Activated CD4-positive, alpha-beta T cell treated with anti-CD3 and anti-CD28 coated beads, Interleukin-2, amount 50 U/mL, for 24 hours (primary cell): ENCODE results near the gene HID1.
A peak's percentile ranks its signal among the peaks of the same experiment; 100 is the strongest.
"Not testable (repeated sequence)": the region's sequence is repeated elsewhere in the genome, so short reads cannot be mapped to it uniquely, and the experiment has no call there.

ENCODE experiments used
- DNase-seq, 2 donors: peaks; one replicate each; pipeline ENCODE4 v3.0.0-alpha.2; 2020; ENCODE audit warnings: low read depth in 1 of 2, low spot score in 1 of 2

HID1 gene, protein sequence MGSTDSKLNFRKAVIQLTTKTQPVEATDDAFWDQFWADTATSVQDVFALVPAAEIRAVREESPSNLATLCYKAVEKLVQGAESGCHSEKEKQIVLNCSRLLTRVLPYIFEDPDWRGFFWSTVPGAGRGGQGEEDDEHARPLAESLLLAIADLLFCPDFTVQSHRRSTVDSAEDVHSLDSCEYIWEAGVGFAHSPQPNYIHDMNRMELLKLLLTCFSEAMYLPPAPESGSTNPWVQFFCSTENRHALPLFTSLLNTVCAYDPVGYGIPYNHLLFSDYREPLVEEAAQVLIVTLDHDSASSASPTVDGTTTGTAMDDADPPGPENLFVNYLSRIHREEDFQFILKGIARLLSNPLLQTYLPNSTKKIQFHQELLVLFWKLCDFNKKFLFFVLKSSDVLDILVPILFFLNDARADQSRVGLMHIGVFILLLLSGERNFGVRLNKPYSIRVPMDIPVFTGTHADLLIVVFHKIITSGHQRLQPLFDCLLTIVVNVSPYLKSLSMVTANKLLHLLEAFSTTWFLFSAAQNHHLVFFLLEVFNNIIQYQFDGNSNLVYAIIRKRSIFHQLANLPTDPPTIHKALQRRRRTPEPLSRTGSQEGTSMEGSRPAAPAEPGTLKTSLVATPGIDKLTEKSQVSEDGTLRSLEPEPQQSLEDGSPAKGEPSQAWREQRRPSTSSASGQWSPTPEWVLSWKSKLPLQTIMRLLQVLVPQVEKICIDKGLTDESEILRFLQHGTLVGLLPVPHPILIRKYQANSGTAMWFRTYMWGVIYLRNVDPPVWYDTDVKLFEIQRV

DNA sequence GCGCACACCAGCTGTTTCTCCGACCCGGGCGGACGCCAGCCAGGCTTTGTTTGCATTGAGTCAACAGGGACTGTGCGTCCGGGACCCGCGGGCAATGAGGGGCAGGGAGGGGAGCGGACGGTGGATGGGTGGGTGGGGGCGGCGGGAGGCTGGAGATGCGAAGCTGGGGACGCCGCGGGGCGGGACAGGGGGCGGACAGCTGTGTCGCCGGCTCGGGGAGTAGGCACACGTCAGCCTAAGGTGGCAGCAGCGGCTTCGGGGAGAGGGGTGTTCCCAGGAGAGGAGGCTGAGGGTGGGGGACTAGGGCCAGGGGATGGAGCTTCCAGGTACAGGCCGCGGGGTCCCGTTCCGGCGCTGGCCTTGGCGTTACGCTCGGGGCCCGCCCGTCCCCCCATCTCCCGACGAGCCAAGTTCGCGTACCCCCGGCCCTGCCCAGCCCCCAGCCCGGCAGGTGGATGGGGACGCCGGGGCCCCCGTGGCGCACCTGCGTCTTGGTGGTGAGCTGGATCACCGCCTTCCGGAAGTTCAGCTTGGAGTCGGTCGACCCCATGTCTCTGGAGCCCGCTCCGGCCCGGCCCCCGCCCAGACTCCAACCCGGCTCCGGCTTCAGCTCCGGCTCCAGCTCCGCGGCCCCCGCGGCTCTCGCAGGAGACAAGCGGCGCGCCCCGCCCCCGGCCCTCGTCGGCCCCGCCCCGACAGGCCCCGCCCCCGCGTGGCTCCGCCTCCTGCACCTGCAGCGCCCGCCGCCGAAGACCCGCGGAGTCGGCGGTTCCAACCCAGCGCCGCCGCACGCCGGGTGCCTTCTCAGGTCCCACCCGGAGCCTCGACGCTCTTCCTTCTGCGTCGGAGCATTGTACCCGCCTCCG is at the start of gene HID1:
Gene HID1, minus strand, starts transcription at position 653 of the 866 bp plus-strand sequence. Its CDS starts 103 bp downstream, at position 550.
- peak; percentile 61 to 66 for DNase-seq

DNA sequence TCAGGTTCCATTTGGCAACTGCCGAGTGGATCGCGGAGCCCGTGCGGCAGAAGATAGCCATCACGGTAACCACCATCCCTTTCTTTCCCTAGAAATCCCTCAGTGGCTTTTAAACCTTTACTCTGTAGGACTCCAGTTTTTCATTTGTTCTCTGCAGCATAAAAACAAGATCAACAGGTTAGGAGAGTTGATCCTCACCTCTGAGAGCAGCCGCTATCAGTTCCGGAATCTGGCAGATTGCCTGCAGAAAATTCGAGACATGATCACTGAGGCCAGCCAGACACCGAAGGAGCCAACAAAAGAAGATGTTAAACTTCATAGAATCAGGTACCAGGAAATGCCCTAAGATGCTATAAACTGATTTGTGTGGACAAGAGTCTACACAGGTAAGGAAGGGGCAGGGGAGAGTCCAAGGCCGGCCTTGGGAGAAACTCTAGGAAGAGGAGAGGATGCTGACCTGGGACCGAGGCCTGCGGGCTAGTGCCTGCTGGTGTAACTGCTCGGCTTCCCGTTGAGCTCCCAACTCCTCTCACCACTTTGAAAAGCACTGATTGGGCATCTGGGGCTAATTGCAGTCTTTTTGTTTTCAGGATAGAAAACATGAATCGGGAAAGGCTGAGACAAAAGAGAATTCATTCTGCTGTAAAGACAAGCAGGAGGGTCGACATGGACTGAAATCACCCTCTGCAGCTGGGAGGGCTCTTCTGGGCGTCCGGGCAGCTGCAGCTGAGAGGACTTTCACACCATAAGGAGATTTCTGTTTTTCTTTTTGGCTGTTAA is 48.0 kb upstream of the HID1 start:
- no peak for DNase-seq

- no peak for DNase-seq
Measured at GRCh38 chr17:75019710-75020109, 47.2 kb upstream of the HID1 start.

GRCh38 chr17:75019146-75019545 is 46.6 kb upstream of the HID1 start:
- no peak for DNase-seq

- DNase-seq, result no peak
Measured at GRCh38 chr17:75013092-75013559, 40.6 kb upstream of the HID1 start.

- peak; percentile 70 to 74 for DNase-seq
Measured at GRCh38 chr17:75012346-75013091, 40.0 kb upstream of the HID1 start, which contains the start of gene MRPL58. Gene MRPL58 (plus strand): TSS chr17:75012670. CDS start chr17:75012687, 17 bp downstream.

GRCh38 chr17:75012096-75012345 is 39.5 kb upstream of the HID1 start:
- DNase-seq, result no peak

DNA sequence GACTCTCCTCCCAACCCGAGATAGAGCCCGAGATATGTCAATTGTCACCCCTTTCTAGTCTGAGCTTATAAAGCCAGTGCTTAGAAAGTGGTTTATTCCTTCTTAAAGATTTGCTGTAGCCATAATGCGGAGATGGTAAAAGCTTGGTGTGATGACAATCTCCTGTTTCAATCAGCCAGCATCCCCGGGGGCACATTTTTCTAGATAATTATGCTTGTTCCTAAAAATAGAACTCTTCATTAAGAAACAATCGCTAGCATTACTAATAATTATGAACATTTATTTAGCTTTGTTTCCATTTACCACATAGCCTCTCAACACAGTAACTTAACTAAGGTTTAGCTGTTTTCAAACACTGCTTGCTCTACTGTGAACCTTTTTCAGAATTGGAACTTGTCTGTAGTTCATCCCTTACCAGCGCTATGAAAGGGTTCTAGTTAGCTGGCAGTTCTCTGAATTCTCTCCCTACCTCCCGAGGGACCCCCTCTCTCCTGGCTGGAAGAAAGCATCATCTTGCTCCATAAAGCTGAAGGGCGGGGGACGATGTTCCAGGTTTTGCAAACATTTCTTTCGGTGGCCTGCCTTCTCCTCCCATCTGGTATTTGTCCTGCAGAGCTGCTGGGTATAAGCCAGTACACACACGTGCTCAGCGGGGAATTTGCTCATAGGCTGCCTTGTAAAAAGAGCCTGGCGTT is 39.0 kb upstream of the HID1 start:
- no peak for DNase-seq

DNA sequence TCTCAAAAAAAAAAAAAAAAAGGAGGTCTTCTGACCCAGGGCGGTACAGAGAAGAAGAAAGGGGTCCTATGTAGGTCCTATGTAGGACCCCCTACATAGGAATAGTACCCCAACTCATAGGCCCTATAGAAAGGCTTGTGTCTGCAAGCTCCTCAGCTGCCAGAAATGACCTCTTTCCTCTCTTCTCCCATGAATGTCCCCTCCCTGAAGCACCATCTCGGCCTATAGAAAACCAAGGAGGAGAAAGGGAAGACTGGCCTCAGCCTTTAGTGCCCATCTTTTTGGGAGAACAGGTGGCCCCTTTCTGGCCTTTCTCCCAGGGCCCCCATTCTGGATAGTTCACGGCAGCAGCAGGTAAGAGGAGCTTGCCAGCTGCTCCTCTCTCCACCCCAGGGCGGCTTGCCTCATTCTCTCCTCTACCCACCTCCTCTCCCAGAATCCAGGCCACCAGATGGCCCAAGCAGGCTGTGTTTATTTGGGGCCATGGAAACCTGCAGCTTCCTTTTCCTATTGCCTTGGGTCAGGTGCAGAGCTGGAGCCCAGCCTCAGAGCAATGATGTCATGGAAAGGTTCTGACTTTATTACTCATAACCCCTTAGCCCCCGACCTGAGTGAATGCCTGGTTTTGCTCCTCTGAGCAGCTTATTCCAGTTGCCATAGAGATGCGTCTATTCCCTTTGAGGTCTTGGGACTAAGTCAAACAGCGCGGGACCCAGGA is 38.3 kb upstream of the HID1 start:
- no peak for DNase-seq

GRCh38 chr17:75009139-75009724 is 36.7 kb upstream of the HID1 start:
- DNase-seq, result no peak

DNA sequence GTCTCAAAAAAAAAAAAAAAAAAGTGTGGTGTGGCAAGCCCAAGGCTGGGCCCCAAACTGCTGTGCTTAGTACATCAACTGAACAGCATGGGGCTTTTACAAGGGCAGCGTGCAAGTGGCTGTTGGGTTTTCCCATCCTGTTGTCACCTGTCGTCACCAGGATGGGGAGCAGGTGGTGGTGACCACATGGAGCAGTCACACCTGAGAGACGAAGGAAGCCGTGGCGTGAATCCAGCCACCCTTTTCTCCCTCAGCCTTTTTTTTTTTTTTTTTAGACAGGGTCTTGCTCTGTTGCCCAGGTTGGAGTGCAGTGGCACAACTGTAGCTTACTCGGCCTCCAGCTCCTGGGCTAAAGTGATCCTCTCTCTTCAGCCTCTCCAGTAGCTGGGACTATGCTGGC is 35.8 kb upstream of the HID1 start:
- DNase-seq, result no peak

DNA sequence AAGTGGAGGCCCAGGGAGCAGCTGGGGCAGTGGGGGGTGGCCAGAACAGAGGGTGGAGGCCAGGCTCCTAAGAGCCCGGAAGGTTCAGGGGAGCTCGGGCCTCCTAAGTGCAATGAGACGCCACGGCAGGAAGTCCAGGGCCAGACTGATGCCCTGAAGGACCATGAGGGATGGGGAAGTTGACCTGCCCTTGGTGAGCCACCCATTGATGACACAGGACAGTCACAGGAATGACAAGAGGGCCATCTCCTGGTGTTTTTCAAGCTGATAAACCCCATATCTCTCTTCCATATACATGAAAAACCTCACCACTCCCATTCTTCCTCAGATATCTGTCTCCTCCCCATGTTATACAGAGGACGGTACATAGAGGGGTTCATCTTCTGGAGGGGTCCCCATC is 34.1 kb upstream of the HID1 start:
- no peak for DNase-seq

GRCh38 chr17:75006084-75006483 is 33.5 kb upstream of the HID1 start:
- DNase-seq, result not testable (repeated sequence)

DNA sequence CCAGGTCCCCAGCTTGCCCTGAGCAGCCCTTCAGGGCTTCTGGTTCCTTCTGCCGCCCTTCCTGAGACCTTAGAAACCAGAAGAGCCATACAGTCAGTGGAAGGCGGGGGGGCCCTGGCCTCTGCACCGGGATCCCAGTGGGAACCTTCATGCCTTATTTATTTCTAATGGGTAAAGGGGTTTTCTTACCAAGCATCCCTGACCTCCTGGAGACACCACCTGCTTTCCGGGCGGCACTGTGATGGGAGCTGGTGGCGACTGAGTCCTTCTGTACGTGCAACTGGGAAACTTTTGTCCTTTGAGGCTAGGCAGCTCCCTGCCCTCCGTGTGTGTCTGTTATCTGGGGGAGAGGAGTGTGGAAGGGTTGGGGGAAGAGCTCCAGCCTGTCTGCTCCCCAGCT is 32.7 kb upstream of the HID1 start:
- no peak for DNase-seq

GRCh38 chr17:75004371-75004770 is 31.8 kb upstream of the HID1 start:
- DNase-seq, result no peak

DNA sequence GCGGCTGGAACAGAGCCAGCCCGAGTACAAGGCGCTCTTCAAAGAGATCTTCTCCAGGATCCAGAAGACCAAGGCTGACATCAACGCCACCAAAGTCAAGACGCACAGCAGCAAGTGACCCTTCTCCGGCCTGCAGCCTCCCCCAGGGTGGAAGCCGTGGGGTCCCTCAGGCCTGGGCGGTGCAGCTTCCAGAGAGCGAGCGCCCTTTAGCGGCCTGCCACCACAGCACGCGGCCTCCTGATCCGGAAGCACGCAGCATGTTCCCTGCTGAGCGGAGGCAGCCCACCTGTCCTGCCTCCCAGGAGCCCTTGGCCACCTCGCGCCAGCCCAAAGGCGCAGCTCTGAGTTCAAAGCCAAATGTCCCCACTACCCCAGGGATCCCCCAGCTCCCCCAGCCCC is 31.4 kb upstream of the HID1 start:
- no peak for DNase-seq

DNA sequence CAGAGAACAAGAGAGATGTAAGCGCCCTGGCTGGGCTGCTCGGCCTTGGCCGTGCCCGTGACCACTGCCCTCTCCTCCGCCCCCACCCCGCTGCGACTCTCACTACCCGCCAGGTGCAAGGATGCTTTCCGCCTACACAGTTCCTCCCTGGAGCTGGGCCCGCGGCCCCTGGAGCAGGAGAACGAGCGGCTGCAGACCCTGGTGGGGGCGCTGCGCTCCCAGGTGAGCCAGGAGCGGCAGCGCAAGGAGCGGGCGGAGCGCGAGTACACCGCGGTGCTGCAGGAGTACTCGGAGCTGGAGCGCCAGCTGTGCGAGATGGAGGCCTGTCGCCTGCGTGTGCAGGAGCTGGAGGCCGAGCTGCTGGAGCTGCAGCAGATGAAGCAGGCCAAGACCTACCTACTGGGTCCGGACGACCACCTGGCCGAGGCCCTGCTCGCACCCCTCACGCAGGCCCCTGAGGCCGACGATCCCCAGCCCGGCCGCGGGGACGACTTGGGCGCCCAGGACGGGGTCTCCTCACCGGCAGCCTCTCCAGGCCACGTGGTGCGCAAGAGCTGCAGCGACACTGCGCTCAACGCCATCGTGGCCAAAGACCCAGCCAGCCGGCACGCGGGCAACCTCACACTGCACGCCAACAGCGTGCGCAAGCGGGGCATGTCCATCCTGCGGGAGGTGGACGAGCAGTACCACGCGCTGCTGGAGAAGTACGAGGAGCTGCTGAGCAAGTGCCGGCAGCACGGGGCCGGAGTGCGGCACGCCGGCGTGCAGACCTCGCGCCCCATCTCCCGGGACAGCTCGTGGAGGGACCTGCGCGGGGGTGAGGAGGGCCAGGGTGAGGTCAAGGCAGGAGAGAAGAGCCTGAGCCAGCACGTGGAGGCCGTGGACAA is 30.8 kb upstream of the HID1 start:
- DNase-seq, result no peak
